ENCODE measurements around the gene MYMX. TPM values are rescaled to one million over a fixed set of nuclear protein-coding genes. Genes with fewer than 3 reads are reported as not detected.

MYMX gene
- total and polyA plus RNA-seq, 2 experiments from 2014 or later: 1.0 TPM; not detected in 1

DNA sequence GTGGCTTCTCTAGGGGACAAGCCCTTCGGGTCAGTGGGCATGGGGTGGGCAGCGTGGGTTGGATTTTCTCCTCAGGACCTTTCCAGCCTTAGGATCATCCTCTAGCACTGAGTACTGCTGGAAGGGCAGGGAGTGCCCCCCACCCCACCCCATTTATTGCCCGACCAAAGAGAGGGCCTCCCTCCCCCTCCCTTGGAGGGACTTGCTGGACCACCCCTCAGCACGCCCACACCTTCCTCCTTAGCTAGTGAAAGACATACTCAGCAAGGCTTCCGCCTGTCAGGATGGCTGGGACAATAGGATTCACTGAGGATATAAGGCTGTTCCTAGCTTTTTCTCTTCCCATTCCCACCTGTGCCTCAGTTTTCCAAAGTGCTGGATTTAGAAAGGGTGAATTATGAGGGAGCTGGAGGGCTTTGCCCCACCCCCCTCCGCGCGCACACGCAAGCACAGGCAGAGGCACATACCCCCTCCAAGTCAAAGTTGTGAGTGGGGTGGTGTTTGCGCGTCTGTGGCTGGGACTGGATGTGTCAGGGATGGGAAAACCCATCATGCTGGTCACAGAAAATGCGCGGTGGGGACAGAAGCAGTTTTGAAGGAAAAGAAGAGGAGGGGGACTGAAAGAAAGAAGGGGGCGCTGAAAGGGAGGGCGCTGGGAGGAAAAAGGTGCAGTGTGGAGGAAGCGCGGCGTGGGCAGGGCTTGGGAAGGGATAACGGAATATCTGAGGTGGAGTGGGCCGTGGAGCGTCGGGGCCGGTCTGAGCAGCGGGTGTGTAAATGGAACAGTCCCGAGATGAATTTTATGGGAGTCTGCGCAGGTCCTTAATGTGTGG, 6.0 kb downstream of the MYMX start:
- Histone ChIP-seq H3K4me1 (ENCODE audit: low read depth) (peaks cover 30% of the 10 kb centered on the region), H3K4me3 (peak overlapping the region; percentile 47), H3K36me3 (no peaks in the 10 kb centered on the region), H3K27me3 (no peaks in the 10 kb centered on the region), H3K9me3 (ENCODE audit: low read depth) (no peaks in the 10 kb centered on the region), H3K27ac (no peak overlapping the region)
- TF ChIP-seq, protein P1, sequence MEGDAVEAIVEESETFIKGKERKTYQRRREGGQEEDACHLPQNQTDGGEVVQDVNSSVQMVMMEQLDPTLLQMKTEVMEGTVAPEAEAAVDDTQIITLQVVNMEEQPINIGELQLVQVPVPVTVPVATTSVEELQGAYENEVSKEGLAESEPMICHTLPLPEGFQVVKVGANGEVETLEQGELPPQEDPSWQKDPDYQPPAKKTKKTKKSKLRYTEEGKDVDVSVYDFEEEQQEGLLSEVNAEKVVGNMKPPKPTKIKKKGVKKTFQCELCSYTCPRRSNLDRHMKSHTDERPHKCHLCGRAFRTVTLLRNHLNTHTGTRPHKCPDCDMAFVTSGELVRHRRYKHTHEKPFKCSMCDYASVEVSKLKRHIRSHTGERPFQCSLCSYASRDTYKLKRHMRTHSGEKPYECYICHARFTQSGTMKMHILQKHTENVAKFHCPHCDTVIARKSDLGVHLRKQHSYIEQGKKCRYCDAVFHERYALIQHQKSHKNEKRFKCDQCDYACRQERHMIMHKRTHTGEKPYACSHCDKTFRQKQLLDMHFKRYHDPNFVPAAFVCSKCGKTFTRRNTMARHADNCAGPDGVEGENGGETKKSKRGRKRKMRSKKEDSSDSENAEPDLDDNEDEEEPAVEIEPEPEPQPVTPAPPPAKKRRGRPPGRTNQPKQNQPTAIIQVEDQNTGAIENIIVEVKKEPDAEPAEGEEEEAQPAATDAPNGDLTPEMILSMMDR (IDR thresholded peaks at IDR 0.05; ENCODE audit: low read depth, low read length): no peak
- DNase-seq (ENCODE audit: low read depth in 1 of 2, low spot score in 1 of 2): no peak

DNA sequence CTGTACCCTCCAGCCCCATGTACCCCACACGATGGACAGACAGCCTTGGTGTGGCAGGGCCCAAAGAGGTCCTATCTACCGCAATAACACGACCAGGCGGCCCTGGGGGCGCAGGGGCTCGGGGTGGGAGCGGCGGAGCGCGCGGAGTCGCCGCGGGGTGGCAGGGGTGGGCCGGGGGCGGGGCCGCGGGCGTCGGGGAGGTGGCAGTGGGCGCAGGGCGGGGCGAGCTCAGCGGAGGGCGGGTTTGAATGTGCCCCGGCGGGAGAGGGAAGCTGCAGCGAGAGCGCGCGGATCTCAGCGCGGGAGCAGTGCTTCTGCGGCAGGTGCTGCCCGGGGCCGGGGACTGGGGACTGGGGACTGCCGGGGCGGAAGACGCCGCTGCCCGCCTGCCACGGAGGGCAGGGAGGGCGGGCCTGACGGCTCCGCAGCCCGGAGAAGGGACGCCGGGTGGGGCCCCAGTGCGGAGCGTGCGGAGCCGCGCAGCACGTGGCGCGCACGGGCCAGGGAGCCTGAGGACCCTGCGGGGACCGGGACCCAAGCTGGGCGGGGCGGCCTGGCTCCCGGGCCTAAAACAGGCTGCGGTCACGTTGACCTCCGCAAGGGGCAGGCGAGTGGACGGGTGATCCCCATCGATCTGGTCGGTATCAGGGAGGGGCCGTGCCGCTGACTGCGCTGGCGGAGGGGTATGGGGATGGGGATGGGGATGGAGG, 6.7 kb downstream of the MYMX start, which contains the start of gene SLC29A1:
Gene SLC29A1, plus strand, starts transcription at position 277 of the 710 bp plus-strand sequence. CDS start 3,719 bp downstream, outside the sequence.
- H3K27me3 ChIP-seq: no peaks in the 10 kb centered on the region
- no peaks in the 10 kb centered on the region for H3K9me3 ChIP-seq (ENCODE audit: low read depth)
- H3K27ac ChIP-seq: peak within 1 kb of the TSS; percentile 13
- H3K36me3 ChIP-seq: no peaks in the 10 kb centered on the region
- peaks cover 34% of the 10 kb centered on the region for H3K4me1 ChIP-seq (ENCODE audit: low read depth)
- peak; percentile 39 to 87 for DNase-seq (ENCODE audit: low read depth in 1 of 2, low spot score in 1 of 2)
- H3K4me3 ChIP-seq: peak within 1 kb of the TSS; percentile 47
- TF ChIP-seq, protein P1 (IDR thresholded peaks at IDR 0.05; ENCODE audit: low read depth, low read length): no peak

DNA sequence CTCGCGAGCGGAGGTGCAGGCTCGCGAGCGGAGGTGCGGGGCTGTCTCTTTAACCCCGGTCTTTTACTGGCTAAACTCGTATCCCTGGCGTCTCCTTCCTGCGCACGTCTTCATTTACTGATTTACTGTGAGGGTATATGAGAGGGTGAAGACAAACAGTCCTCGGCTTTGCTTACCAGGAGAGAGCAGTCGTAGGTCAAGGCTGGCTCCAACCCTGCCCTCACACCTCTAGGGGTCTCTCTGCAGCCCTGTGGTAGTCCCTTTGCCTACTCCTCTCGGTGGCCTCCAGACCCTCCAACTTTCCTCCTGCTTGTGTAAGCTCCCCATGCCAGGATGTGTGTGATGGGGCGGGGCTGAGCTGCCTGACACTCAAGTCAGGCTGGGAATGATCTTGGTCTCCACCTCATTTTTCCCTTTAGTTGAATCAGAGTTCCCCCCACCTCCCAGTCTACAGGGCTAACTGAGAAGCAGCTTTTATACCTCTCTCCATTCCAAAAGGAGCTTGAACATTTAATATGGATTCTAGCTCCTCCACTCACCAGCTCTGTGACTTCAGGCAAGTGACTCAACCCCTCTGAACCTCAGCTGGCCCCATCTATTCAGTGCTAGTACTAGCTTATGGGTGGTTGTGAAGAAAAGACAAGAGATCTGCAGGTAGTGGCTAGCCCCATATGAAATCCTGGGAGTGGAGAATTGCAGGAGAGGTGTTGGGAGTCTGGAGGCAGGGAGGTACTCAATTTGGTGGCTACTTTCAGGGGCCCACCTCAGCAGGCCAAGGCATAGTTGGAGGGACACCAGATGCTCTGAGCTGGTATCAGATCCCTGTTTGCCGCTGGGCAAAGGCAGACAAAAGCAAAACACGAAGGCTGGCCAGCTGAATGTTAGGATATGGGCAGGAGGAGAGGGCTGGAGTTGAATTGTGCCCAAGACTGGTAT, 7.6 kb downstream of the MYMX start:
- no peaks in the 10 kb centered on the region for H3K27me3 ChIP-seq
- H3K36me3 ChIP-seq: no peaks in the 10 kb centered on the region
- peak overlapping the region; percentile 47 for H3K4me3 ChIP-seq
- no peak overlapping the region for H3K27ac ChIP-seq
- DNase-seq (ENCODE audit: low read depth in 1 of 2, low spot score in 1 of 2): peak; percentile 16 to 39
- H3K9me3 ChIP-seq (ENCODE audit: low read depth): no peaks in the 10 kb centered on the region
- TF ChIP-seq, protein P1 (IDR thresholded peaks at IDR 0.05; ENCODE audit: low read depth, low read length): no peak
- peaks cover 36% of the 10 kb centered on the region for H3K4me1 ChIP-seq (ENCODE audit: low read depth)

DNA sequence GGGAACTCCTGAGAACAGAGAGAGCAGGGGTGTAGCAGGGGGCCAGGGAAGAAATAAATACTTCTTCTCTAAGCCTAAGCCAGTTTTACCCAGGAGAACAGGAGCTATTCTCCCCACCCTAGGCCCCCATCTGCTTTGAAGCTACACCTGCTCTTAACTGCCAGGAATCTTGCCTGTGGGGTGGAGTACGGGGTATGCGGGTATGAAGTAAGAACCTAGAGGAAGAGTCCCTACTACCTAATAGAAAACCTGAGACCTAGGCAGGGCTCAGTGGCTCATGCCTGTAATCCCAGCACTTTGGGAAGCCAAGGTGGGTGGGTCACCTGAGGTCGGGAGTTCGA, 8.2 kb downstream of the MYMX start:
- no peak for DNase-seq (ENCODE audit: low read depth in 1 of 2, low spot score in 1 of 2)
- Histone ChIP-seq H3K36me3 (no peaks in the 10 kb centered on the region), H3K4me1 (ENCODE audit: low read depth) (peaks cover 36% of the 10 kb centered on the region), H3K9me3 (ENCODE audit: low read depth) (no peaks in the 10 kb centered on the region), H3K4me3 (no peak overlapping the region), H3K27me3 (no peaks in the 10 kb centered on the region), H3K27ac (no peak overlapping the region)
- TF ChIP-seq, protein P1 (IDR thresholded peaks at IDR 0.05; ENCODE audit: low read depth, low read length): no peak

Data from cardiac muscle cell (in vitro differentiated cells and primary cell).